ENCODE results near the gene RAB8A. TPM values are rescaled to one million over a fixed set of nuclear protein-coding genes. Genes with fewer than 3 reads are reported as not detected.

RAB8A gene
- total RNA-seq, 1 experiment from 2014 or later = 103 TPM

GRCh38 chr19:16125737-16126495 is 14.2 kb downstream of the RAB8A start:
- H3K27me3 Mint-ChIP-seq (ENCODE audit: low read depth) = no peaks in the 10 kb centered on the region
- H3K36me3 Mint-ChIP-seq (ENCODE audit: insufficient read depth in 1 of 3, low read depth in 3 of 3) = peaks cover 39 to 85% (median 77%) of the 10 kb centered on the region in 3 experiments
- H2BK5ac ChIP-seq (ENCODE audit: insufficient read length, low read length) = no peak overlapping the region
- H2BK12ac ChIP-seq (ENCODE audit: insufficient read length, low read depth, low read length) = no peak overlapping the region
- no peak overlapping the region for H3K4ac ChIP-seq (ENCODE audit: low read depth, low read length)
- H3K9ac ChIP-seq (ENCODE audit: extremely low read depth, insufficient read length, low read length) = no peak overlapping the region
- no peak overlapping the region for H3T11ph ChIP-seq (ENCODE audit: low read length)
- H2BK120ac ChIP-seq (ENCODE audit: low read depth, low read length, poor library complexity, severe bottlenecking) = no peak overlapping the region
- H3K18ac ChIP-seq (ENCODE audit: insufficient read length, low read depth, low read length) = no peak overlapping the region
- H3K56ac ChIP-seq (ENCODE audit: insufficient read length, low read depth, low read length) = no peak overlapping the region
- H2AK5ac ChIP-seq (ENCODE audit: insufficient read length, low read length) = no peak overlapping the region
- no peaks in the 10 kb centered on the region for H4K20me1 ChIP-seq (ENCODE audit: control insufficient read depth, insufficient read depth, insufficient read length)
- H3K23ac ChIP-seq (ENCODE audit: insufficient read length, low read depth, low read length) = no peak overlapping the region
- no peak overlapping the region for H4K8ac ChIP-seq (replicated peaks; ENCODE audit: insufficient read length, low read depth, low read length)
- H3K79me1 ChIP-seq (ENCODE audit: insufficient read depth, low read depth, low read length, poor library complexity, severe bottlenecking) = no peaks in the 10 kb centered on the region
- no peaks in the 10 kb centered on the region for H3K9me3 ChIP-seq (ENCODE audit: control insufficient read depth, low read depth, low read length)
- no peaks in the 10 kb centered on the region for H3K27me3 ChIP-seq (ENCODE audit: insufficient read depth, low read length)
- H3K27ac Mint-ChIP-seq = no peak overlapping the region
- no peak overlapping the region for H4K91ac ChIP-seq (ENCODE audit: insufficient read length, low read depth, low read length)
- H2BK20ac ChIP-seq (ENCODE audit: low read depth, low read length, poor library complexity, severe bottlenecking) = no peak overlapping the region
- TF ChIP-seq CTCF (conservative IDR thresholded peaks at IDR 0.05) = no peak
- no peak overlapping the region for H2BK15ac ChIP-seq (ENCODE audit: low read depth, low read length)
- DNase-seq = no peak
- no CpG with 5 or more reads among the region's 10 CpGs for WGBS (ENCODE audit: extremely low coverage, insufficient read length, low lambda C conversion rate)
- H3K9me3 Mint-ChIP-seq = no peaks in the 10 kb centered on the region
- H4K5ac ChIP-seq (ENCODE audit: insufficient read length, low read depth, low read length) = no peak overlapping the region
- no peak overlapping the region for H2AFZ ChIP-seq (ENCODE audit: low read length)
- H3K4me2 ChIP-seq (ENCODE audit: insufficient read depth, insufficient read length, low read length) = no peak overlapping the region
- no peaks in the 10 kb centered on the region for H3K4me1 Mint-ChIP-seq
- no peaks in the 10 kb centered on the region for H3K79me2 ChIP-seq (ENCODE audit: insufficient read depth, low read length)
- H3K4me3 Mint-ChIP-seq = no peak overlapping the region
- H3K27ac ChIP-seq (ENCODE audit: insufficient read length, low read depth, low read length) = no peak overlapping the region
- no peaks in the 10 kb centered on the region for H3K4me1 ChIP-seq (ENCODE audit: insufficient read depth, low read length)
- H3K14ac ChIP-seq (ENCODE audit: insufficient read depth, low read length) = no peak overlapping the region
- H3K23me2 ChIP-seq (ENCODE audit: insufficient read length, low read depth, low read length, poor library complexity, severe bottlenecking) = no peaks in the 10 kb centered on the region

Measured in H9 (cell line).